Neural cell (in vitro differentiated cells): ENCODE data around the gene MYO7B. TPM values are rescaled to one million over a fixed set of nuclear protein-coding genes. Genes with fewer than 3 reads are reported as not detected.

Experiments
- H2AFZ ChIP-seq: fragments of 200-600, 300-800 bp; sonication (generic), shearing (Covaris generic); 2 replicates; pipeline ENCODE4 v1.6.0; 2014; ENCODE audit warnings: low read depth, mild to moderate bottlenecking, antibody characterized with exemption, low read length, moderate library complexity
- H3F3A ChIP-seq: fragments of 200-600 bp; shearing (Covaris generic); 2 replicates; pipeline ENCODE4 v1.6.1; 2016; ENCODE audit warnings: mild to moderate bottlenecking, moderate library complexity, mixed read lengths, antibody characterized with exemption, low read length; ENCODE audit not compliant: insufficient read depth, poor library complexity, severe bottlenecking
- H3K27ac ChIP-seq: fragments of 200-600, 300-800 bp; sonication (generic), shearing (Covaris generic); 2 replicates; pipeline ENCODE4 v1.5.1; 2014; ENCODE audit warnings: mild to moderate bottlenecking, low read length, moderate library complexity
- H3K27me3 ChIP-seq: fragments of 300-800, 200-600 bp; sonication (generic), shearing (Covaris generic); 2 replicates; pipeline ENCODE4 v1.6.0; 2014; ENCODE audit warnings: mild to moderate bottlenecking, low read depth, low read length, moderate library complexity; ENCODE audit not compliant: insufficient read depth
- H3K36me3 ChIP-seq: fragments of 300-800, 200-600 bp; sonication (generic), shearing (Covaris generic); 2 replicates; pipeline ENCODE4 v1.5.1; 2014; ENCODE audit warnings: mild to moderate bottlenecking, antibody characterized with exemption, low read length, moderate library complexity; ENCODE audit not compliant: insufficient read depth
- H3K4me2 ChIP-seq: fragments of 300-800, 200-600 bp; sonication (generic), shearing (Covaris generic); 2 replicates; pipeline ENCODE4 v1.6.0; 2014; ENCODE audit warnings: mild to moderate bottlenecking, low read length
- H3K4me3 ChIP-seq: fragments of 300-800, 200-600 bp; sonication (generic), shearing (Covaris generic); 2 replicates; pipeline ENCODE4 v1.5.1; 2014; ENCODE audit warnings: mild to moderate bottlenecking, low read length, moderate library complexity
- H3K79me2 ChIP-seq: fragments of 200-600 bp; shearing (Covaris generic); replicated peaks from 2 replicates; pipeline ENCODE4 v1.6.0; 2014; ENCODE audit warnings: mild to moderate bottlenecking, low read length, moderate library complexity; ENCODE audit not compliant: insufficient read depth
- H3K9ac ChIP-seq: fragments of 300-800, 200-600 bp; sonication (generic), shearing (Covaris generic); 2 replicates; pipeline ENCODE4 v1.6.1; 2016; ENCODE audit warnings: mild to moderate bottlenecking, low read length, mixed read lengths
- H3K9me2 ChIP-seq: fragments of 200-600 bp; shearing (Covaris generic); 2 replicates; pipeline ENCODE4 v1.6.1; 2016; ENCODE audit warnings: mild to moderate bottlenecking, low read length, mixed read lengths; ENCODE audit not compliant: insufficient read depth
- H3K9me3 ChIP-seq: fragments of 200-600, 300-800 bp; sonication (generic), shearing (Covaris generic); 2 replicates; pipeline ENCODE4 v1.6.1; 2016; ENCODE audit warnings: mild to moderate bottlenecking, mixed run types, low read length, moderate library complexity, mixed read lengths
- H4K20me1 ChIP-seq: fragments of 200-600 bp; shearing (Covaris generic); 2 replicates; pipeline ENCODE4 v1.6.1; 2016; ENCODE audit warnings: mild to moderate bottlenecking, mixed run types; ENCODE audit not compliant: insufficient read depth
- CTCF ChIP-seq: fragments of 450-650 bp; IDR thresholded peaks from 2 replicates; pipeline ENCODE4 v1.5.1; 2014; ENCODE audit warnings: antibody characterized with exemption, mild to moderate bottlenecking, moderate library complexity; ENCODE audit not compliant: poor library complexity, severe bottlenecking
- EP300 ChIP-seq: fragments of 450-650 bp; conservative IDR thresholded peaks from 2 replicates; pipeline ENCODE4 v1.6.1; 2014; ENCODE audit warnings: antibody characterized with exemption, mild to moderate bottlenecking, moderate library complexity; ENCODE audit not compliant: poor library complexity, severe bottlenecking
- EZH2 ChIP-seq: fragments of 200-600, 300-800 bp; shearing (Covaris generic), sonication (generic); IDR thresholded peaks from 2 replicates; pipeline ENCODE4 v1.6.1; 2014; ENCODE audit warnings: antibody characterized with exemption, low read length, borderline replicate concordance, mild to moderate bottlenecking; ENCODE audit not compliant: insufficient read depth, poor library complexity, severe bottlenecking
- MXI1 ChIP-seq: fragments of 450-650 bp; conservative IDR thresholded peaks from 2 replicates; pipeline ENCODE4 v1.6.1; 2014; ENCODE audit warnings: antibody characterized with exemption, mild to moderate bottlenecking; ENCODE audit not compliant: poor library complexity, severe bottlenecking
- POLR2AphosphoS5 ChIP-seq: IDR thresholded peaks from 2 replicates; pipeline ENCODE4 v1.6.1; 2012
- RAD21 ChIP-seq: fragments of 450-650 bp; conservative IDR thresholded peaks from 2 replicates; pipeline ENCODE4 v1.6.1; 2014; ENCODE audit warnings: antibody characterized with exemption, mild to moderate bottlenecking, moderate library complexity
- REST ChIP-seq: IDR thresholded peaks from 2 replicates; pipeline ENCODE4 v1.6.1; 2012; ENCODE audit warnings: borderline replicate concordance
- SMC3 ChIP-seq: fragments of 450-650 bp; conservative IDR thresholded peaks from 2 replicates; pipeline ENCODE4 v1.6.1; 2014; ENCODE audit warnings: antibody characterized with exemption, mild to moderate bottlenecking, moderate library complexity; ENCODE audit not compliant: poor library complexity
- TAF1 ChIP-seq: IDR thresholded peaks from 2 replicates; pipeline ENCODE4 v1.6.1; 2012; ENCODE audit warnings: low read depth
- polyA plus RNA-seq: library from polyadenylated mRNA; depleted of rRNA; stranded (reverse); fragments of >200 nt; gene quantifications from 2 replicates; pipeline ENCODE4 v1.2.3, GENCODE V29; 2014

MYO7B gene
- polyA plus RNA-seq, 1 donor from 2014 or later, result 0.16 TPM

- Histone ChIP-seq H4K20me1 (no peaks in the 10 kb centered on the region), H3K27ac (no peak overlapping the region), H3F3A (no peaks in the 10 kb centered on the region), H3K9ac (no peak overlapping the region), H3K9me3 (no peaks in the 10 kb centered on the region), H3K27me3 (peaks cover 10% of the 10 kb centered on the region), H3K4me2 (no peak overlapping the region), H3K4me3 (no peak overlapping the region), H3K79me2 (no peaks in the 10 kb centered on the region), H3K36me3 (no peaks in the 10 kb centered on the region), H2AFZ (no peak overlapping the region), H3K9me2 (no peaks in the 10 kb centered on the region)
- TF ChIP-seq CTCF (no peak), REST (no peak), TAF1 (no peak), EZH2 (no peak), MXI1 (no peak), POLR2AphosphoS5 (no peak), EP300 (no peak), RAD21 (no peak)
These were observed 123.3 kb downstream of the MYO7B start for GRCh38 chr2:127658641-127659407.

- no peaks in the 10 kb centered on the region for H3F3A ChIP-seq
- no peaks in the 10 kb centered on the region for H3K9me3 ChIP-seq
- H3K27ac ChIP-seq, result no peak overlapping the region
- no peak overlapping the region for H3K9ac ChIP-seq
- H3K27me3 ChIP-seq, result peaks cover 16% of the 10 kb centered on the region
- no peaks in the 10 kb centered on the region for H3K36me3 ChIP-seq
- H3K4me3 ChIP-seq, result no peak overlapping the region
- H3K79me2 ChIP-seq, result no peaks in the 10 kb centered on the region
- TF ChIP-seq POLR2AphosphoS5 (no peak), MXI1 (no peak), TAF1 (no peak), REST (no peak), EZH2 (no peak), SMC3 (no peak), EP300 (no peak), CTCF (no peak)
- H4K20me1 ChIP-seq, result no peaks in the 10 kb centered on the region
- H3K4me2 ChIP-seq, result no peak overlapping the region
- H3K9me2 ChIP-seq, result no peaks in the 10 kb centered on the region
- H2AFZ ChIP-seq, result no peak overlapping the region
These were observed 124.2 kb downstream of the MYO7B start for GRCh38 chr2:127659408-127660290.
